BE2C (cell line): Measurements from ENCODE around the gene ORC1.

Source experiments
- DNase-seq: peaks from one replicate; pipeline ENCODE4 v3.0.0-alpha.2; 2020
- H3K27me3 ChIP-seq: fragments of 250-450 bp; sonication (Bioruptor Pico); 2 replicates; pipeline ENCODE4 v1.5.1; 2020; ENCODE audit warnings: mild to moderate bottlenecking
- H3K36me3 ChIP-seq: fragments of 250-450 bp; sonication (Bioruptor Pico); 2 replicates; pipeline ENCODE4 v1.5.1; 2020; ENCODE audit warnings: mild to moderate bottlenecking
- H3K4me1 ChIP-seq: fragments of 250-450 bp; sonication (Bioruptor Pico); 2 replicates; pipeline ENCODE4 v1.5.1; 2020
- H3K4me3 ChIP-seq: 2 replicates; pipeline ENCODE4 v1.5.1; 2011; ENCODE audit warnings: low read depth, low read length
- H3K9me3 ChIP-seq: fragments of 250-450 bp; sonication (Bioruptor Pico); 2 replicates; pipeline ENCODE4 v1.5.1; 2020
- CTCF ChIP-seq: IDR thresholded peaks from 2 replicates; pipeline ENCODE4 v1.5.1; 2012; ENCODE audit warnings: mild to moderate bottlenecking, low read depth, low read length

Gene ORC1

GRCh38 chr1:52358851-52359497 lies 45.2 kb downstream of the ORC1 start:
- Histone ChIP-seq H3K36me3 (peaks cover 19% of the 10 kb centered on the region), H3K27me3 (no peaks in the 10 kb centered on the region), H3K4me1 (no peaks in the 10 kb centered on the region), H3K4me3 (no peak overlapping the region), H3K9me3 (no peaks in the 10 kb centered on the region)
- DNase-seq, result no peak
- no peak for TF ChIP-seq CTCF

- no peak for DNase-seq
- TF ChIP-seq CTCF, result no peak
- H3K36me3 ChIP-seq, result peaks cover 19% of the 10 kb centered on the region
These were observed 46.8 kb downstream of the ORC1 start for GRCh38 chr1:52357397-52357796.

GRCh38 chr1:52356818-52357355 lies 47.3 kb downstream of the ORC1 start:
- H3K4me3 ChIP-seq, result no peak overlapping the region
- H3K9me3 ChIP-seq, result no peaks in the 10 kb centered on the region
- no peak for DNase-seq

More at GRCh38 chr1:52357397-52357796, 46.8 kb downstream of the ORC1 start:
- no peaks in the 10 kb centered on the region for H3K9me3 ChIP-seq
- no peak overlapping the region for H3K4me3 ChIP-seq
- no peaks in the 10 kb centered on the region for H3K4me1 ChIP-seq
- no peaks in the 10 kb centered on the region for H3K27me3 ChIP-seq

GRCh38 chr1:52355847-52356505 lies 48.2 kb downstream of the ORC1 start:
- TF ChIP-seq CTCF, result no peak
- no peak for DNase-seq
- Histone ChIP-seq H3K27me3 (no peaks in the 10 kb centered on the region), H3K4me1 (no peaks in the 10 kb centered on the region), H3K36me3 (peaks cover 19% of the 10 kb centered on the region), H3K4me3 (no peak overlapping the region), H3K9me3 (no peaks in the 10 kb centered on the region)

More at GRCh38 chr1:52356818-52357355, 47.3 kb downstream of the ORC1 start:
- peaks cover 19% of the 10 kb centered on the region for H3K36me3 ChIP-seq
- no peaks in the 10 kb centered on the region for H3K4me1 ChIP-seq
- no peaks in the 10 kb centered on the region for H3K27me3 ChIP-seq
- no peak for TF ChIP-seq CTCF

- no peaks in the 10 kb centered on the region for H3K9me3 ChIP-seq
- H3K36me3 ChIP-seq, result peaks cover 19% of the 10 kb centered on the region
- TF ChIP-seq CTCF, result no peak
- H3K4me3 ChIP-seq, result no peak overlapping the region
- H3K27me3 ChIP-seq, result no peaks in the 10 kb centered on the region
- no peak for DNase-seq
- no peaks in the 10 kb centered on the region for H3K4me1 ChIP-seq
These were observed 48.8 kb downstream of the ORC1 start for GRCh38 chr1:52355436-52355835.

- H3K9me3 ChIP-seq, result no peaks in the 10 kb centered on the region
- peaks cover 14% of the 10 kb centered on the region for H3K36me3 ChIP-seq
- no peaks in the 10 kb centered on the region for H3K27me3 ChIP-seq
- DNase-seq, result no peak
- H3K4me1 ChIP-seq, result no peaks in the 10 kb centered on the region
- TF ChIP-seq CTCF, result no peak
- H3K4me3 ChIP-seq, result no peak overlapping the region
These were observed 51.5 kb downstream of the ORC1 start for GRCh38 chr1:52352690-52353089.
